Ascending aorta (tissue), 2 donors: Measurements from ENCODE around the gene ZNF697. TPM values are rescaled to one million over a fixed set of nuclear protein-coding genes. Genes with fewer than 3 reads are reported as not detected.

Experiments used
- DNase-seq, 2 donors: peaks; one replicate each; pipeline ENCODE4 v3.0.0-alpha.2; 2019; ENCODE audit warnings: low spot score in 2 of 2
- H3K27ac ChIP-seq, 2 donors: fragments of 200-600 bp; sonication (generic); one replicate each; pipeline ENCODE4 v1.5.1; 2016 to 2017; ENCODE audit warnings: mild to moderate bottlenecking in 1 of 2
- H3K27me3 ChIP-seq: fragments of 200-600 bp; sonication (generic); one replicate; pipeline ENCODE4 v1.5.1; 2017
- H3K36me3 ChIP-seq, 2 donors: fragments of 200-600 bp; sonication (generic); one replicate each; pipeline ENCODE4 v1.5.1; 2016
- H3K4me1 ChIP-seq, 2 donors: fragments of 200-600 bp; sonication (generic); one replicate each; pipeline ENCODE4 v1.5.1; 2016 to 2017; ENCODE audit warnings: mild to moderate bottlenecking in 1 of 2
- H3K4me3 ChIP-seq, 2 donors: fragments of 200-600 bp; sonication (generic); one replicate each; pipeline ENCODE4 v1.5.1; 2016 to 2017; ENCODE audit warnings: mild to moderate bottlenecking in 1 of 2
- H3K9me3 ChIP-seq, 2 donors: fragments of 200-600 bp; sonication (generic); one replicate each; pipeline ENCODE4 v1.5.1; 2016
- intact Hi-C: fragments of 100-400 bp; cut with DNase I; formaldehyde crosslinking; loops from one replicate; pipeline ENCODE4 v1.15.1; 2023
- total RNA-seq: library from RNA; depleted of rRNA; stranded (reverse); fragments of >200 nt; gene quantifications from one replicate; pipeline ENCODE4 v1.1.0, GENCODE V29; 2016
- TF ChIP-seq, protein P1 (sequence below), 3 experiments: fragments of 200-600 bp in 2 of 3; fragments of 450-650 bp in 1 of 3; sonication (generic) in 2 of 3; IDR thresholded peaks; one replicate each; pipeline ENCODE4 v1.5.1; 2016 to 2019; ENCODE audit warnings: antibody characterized with exemption in 3 of 3, mild to moderate bottlenecking in 1 of 3, moderate library complexity in 1 of 3

ZNF697 gene
- total RNA-seq, 1 donor from 2014 or later = 0.11 TPM

GRCh38 chr1:119595606-119596005 is 52.5 kb downstream of the ZNF697 start:
- TF ChIP-seq, protein P1, sequence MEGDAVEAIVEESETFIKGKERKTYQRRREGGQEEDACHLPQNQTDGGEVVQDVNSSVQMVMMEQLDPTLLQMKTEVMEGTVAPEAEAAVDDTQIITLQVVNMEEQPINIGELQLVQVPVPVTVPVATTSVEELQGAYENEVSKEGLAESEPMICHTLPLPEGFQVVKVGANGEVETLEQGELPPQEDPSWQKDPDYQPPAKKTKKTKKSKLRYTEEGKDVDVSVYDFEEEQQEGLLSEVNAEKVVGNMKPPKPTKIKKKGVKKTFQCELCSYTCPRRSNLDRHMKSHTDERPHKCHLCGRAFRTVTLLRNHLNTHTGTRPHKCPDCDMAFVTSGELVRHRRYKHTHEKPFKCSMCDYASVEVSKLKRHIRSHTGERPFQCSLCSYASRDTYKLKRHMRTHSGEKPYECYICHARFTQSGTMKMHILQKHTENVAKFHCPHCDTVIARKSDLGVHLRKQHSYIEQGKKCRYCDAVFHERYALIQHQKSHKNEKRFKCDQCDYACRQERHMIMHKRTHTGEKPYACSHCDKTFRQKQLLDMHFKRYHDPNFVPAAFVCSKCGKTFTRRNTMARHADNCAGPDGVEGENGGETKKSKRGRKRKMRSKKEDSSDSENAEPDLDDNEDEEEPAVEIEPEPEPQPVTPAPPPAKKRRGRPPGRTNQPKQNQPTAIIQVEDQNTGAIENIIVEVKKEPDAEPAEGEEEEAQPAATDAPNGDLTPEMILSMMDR (IDR thresholded peaks at IDR 0.05) = no peak
- Histone ChIP-seq H3K27ac (no peak overlapping the region), H3K27me3 (no peaks in the 10 kb centered on the region), H3K36me3 (no peaks in the 10 kb centered on the region), H3K4me3 (no peak overlapping the region), H3K4me1 (no peaks in the 10 kb centered on the region), H3K9me3 (no peaks in the 10 kb centered on the region)
- intact Hi-C loops = no loop called here
- DNase-seq = no peak

DNA sequence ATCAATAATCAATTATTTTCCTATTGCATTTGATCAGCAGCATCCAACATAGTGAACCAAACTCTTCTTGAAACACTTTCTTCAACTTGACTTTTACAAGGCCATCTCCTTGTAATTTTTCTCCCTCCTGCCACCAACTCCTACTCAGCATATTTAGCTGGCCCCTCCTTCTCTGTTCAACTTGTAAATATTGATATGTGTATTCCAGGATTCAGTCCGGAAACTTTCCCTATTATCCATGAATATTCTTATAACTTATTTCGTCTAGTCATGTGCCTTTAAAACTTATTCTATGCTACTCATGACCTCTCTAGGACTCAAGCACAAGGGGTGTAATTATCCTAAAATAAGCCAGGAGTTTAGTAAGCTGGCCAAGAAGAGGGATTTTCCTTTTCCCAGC is 52.9 kb downstream of the ZNF697 start:
- Histone ChIP-seq H3K4me1 (no peaks in the 10 kb centered on the region), H3K9me3 (no peaks in the 10 kb centered on the region), H3K27ac (no peak overlapping the region), H3K27me3 (no peaks in the 10 kb centered on the region), H3K4me3 (no peak overlapping the region), H3K36me3 (no peaks in the 10 kb centered on the region)
- TF ChIP-seq, protein P1 (IDR thresholded peaks at IDR 0.05) = no peak
- intact Hi-C loops = no loop called here
- no peak for DNase-seq

DNA sequence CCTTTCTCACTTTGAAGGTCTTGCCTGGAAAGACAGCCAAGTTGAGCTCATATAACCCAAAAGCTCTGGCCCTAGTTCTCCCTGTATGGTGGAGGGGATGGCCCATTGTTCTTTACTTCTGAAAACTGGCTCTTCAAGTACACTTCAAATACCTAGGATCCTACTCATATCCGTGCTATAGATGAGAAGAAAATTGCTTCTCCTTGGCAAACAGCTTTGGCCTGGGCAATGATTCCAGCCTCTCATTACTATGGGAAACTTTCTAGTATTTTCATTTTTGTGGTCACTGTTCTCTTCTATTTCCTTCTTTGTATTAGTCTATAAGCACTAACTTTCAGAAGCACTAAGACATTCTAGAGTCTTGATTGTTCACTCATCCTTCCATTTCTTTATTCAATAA is 53.7 kb downstream of the ZNF697 start:
- intact Hi-C loops = no loop called here
- TF ChIP-seq, protein P1 (IDR thresholded peaks at IDR 0.05) = no peak
- no peaks in the 10 kb centered on the region for H3K36me3 ChIP-seq
- H3K4me1 ChIP-seq = no peaks in the 10 kb centered on the region
- H3K4me3 ChIP-seq = no peak overlapping the region
- DNase-seq = no peak
- no peak overlapping the region for H3K27ac ChIP-seq
- H3K27me3 ChIP-seq = no peaks in the 10 kb centered on the region
- H3K9me3 ChIP-seq = no peaks in the 10 kb centered on the region

GRCh38 chr1:119593805-119594204 is 54.3 kb downstream of the ZNF697 start:
- Histone ChIP-seq H3K4me3 (no peak overlapping the region), H3K27ac (no peak overlapping the region), H3K9me3 (no peaks in the 10 kb centered on the region), H3K27me3 (no peaks in the 10 kb centered on the region), H3K36me3 (no peaks in the 10 kb centered on the region), H3K4me1 (no peaks in the 10 kb centered on the region)
- TF ChIP-seq, protein P1 (IDR thresholded peaks at IDR 0.05) = no peak
- intact Hi-C loops = no loop called here
- DNase-seq = no peak

DNA sequence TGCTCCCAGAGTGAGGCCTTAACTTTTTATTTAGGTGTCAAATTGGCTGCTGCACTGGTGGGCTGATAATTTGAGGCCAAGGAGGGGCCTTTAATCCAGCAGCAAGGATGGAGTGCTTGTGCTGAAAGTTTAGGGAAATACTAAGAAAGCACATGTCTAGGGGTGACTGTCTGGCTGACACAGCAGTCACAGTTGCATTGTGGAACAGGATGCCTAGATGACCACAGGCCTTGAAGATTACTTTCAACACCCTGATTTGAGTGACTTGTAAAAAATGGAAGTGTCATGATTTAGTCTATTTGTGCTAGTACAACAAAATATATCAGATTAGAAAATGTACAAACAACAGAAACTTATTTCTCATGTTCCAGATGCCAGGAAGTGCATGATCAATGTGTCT is 57.7 kb downstream of the ZNF697 start:
- H3K4me1 ChIP-seq = no peaks in the 10 kb centered on the region
- no peak overlapping the region for H3K27ac ChIP-seq
- no peak for DNase-seq
- H3K27me3 ChIP-seq = no peaks in the 10 kb centered on the region
- no peaks in the 10 kb centered on the region for H3K36me3 ChIP-seq
- TF ChIP-seq, protein P1 (IDR thresholded peaks at IDR 0.05) = no peak
- intact Hi-C loops = no loop called here
- no peak overlapping the region for H3K4me3 ChIP-seq
- H3K9me3 ChIP-seq = no peaks in the 10 kb centered on the region

DNA sequence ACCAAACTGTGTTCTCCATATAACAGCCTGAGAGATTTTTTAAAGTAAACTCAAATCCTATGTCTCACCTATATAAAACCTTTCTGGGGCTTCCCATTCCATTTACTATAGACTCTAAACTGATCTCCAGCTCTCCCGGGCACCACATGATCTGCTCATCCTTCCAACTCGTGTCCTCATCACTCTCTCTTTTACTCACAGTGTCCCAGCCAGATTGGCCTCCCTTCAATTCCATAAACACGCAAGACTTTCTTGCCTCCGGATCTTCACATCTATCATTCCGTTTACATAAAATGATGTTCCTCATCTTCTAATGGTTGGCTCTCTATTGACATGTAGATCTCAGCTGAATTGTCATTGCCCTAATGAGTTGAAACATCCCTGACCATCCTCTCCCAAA is 59.4 kb downstream of the ZNF697 start:
- TF ChIP-seq, protein P1 (IDR thresholded peaks at IDR 0.05) = no peak
- H3K36me3 ChIP-seq = no peaks in the 10 kb centered on the region
- intact Hi-C loops = no loop called here

More for the DNA sequence above, 59.4 kb downstream of the ZNF697 start:
- Histone ChIP-seq H3K27ac (no peak overlapping the region), H3K4me3 (no peak overlapping the region), H3K27me3 (no peaks in the 10 kb centered on the region), H3K4me1 (no peaks in the 10 kb centered on the region), H3K9me3 (no peaks in the 10 kb centered on the region)
- no peak for DNase-seq
